ENCODE measurements around the gene IGF2BP3.

The IGF2BP3 gene

GRCh38 chr7:23377134-23377533, 93.2 kb downstream of the IGF2BP3 start:
- no peak for DNase-seq (ENCODE audit: low read depth)

- no peak for DNase-seq (ENCODE audit: low read depth)
Observed at GRCh38 chr7:23373151-23374004, 96.9 kb downstream of the IGF2BP3 start.

GRCh38 chr7:23372611-23373010, 97.7 kb downstream of the IGF2BP3 start:
- no peak for DNase-seq (ENCODE audit: low read depth)

GRCh38 chr7:23371654-23372053, 98.6 kb downstream of the IGF2BP3 start:
- DNase-seq (ENCODE audit: low read depth): no peak

GRCh38 chr7:23369695-23370404, 100.4 kb downstream of the IGF2BP3 start:
- no peak for DNase-seq (ENCODE audit: low read depth)

GRCh38 chr7:23369100-23369499, 101.2 kb downstream of the IGF2BP3 start:
- no peak for DNase-seq (ENCODE audit: low read depth)

- DNase-seq (ENCODE audit: low read depth): no peak
Observed at GRCh38 chr7:23358152-23358674, 112.1 kb downstream of the IGF2BP3 start.

- DNase-seq (ENCODE audit: low read depth): no peak
Observed at GRCh38 chr7:23357190-23358093, 112.8 kb downstream of the IGF2BP3 start.

- no peak for DNase-seq (ENCODE audit: low read depth)
Observed at GRCh38 chr7:23356726-23357125, 113.6 kb downstream of the IGF2BP3 start.

- DNase-seq (ENCODE audit: low read depth): no peak
Observed at GRCh38 chr7:23356168-23356567, 114.1 kb downstream of the IGF2BP3 start.

GRCh38 chr7:23353172-23353571, 117.1 kb downstream of the IGF2BP3 start:
- no peak for DNase-seq (ENCODE audit: low read depth)

GRCh38 chr7:23350466-23350865, 119.8 kb downstream of the IGF2BP3 start:
- DNase-seq (ENCODE audit: low read depth): no peak

GRCh38 chr7:23349484-23350157, 120.7 kb downstream of the IGF2BP3 start:
- no peak for DNase-seq (ENCODE audit: low read depth)

GRCh38 chr7:23347682-23348180, 122.6 kb downstream of the IGF2BP3 start:
- DNase-seq (ENCODE audit: low read depth): no peak

GRCh38 chr7:23347033-23347681, 123.1 kb downstream of the IGF2BP3 start:
- DNase-seq (ENCODE audit: low read depth): no peak

- DNase-seq (ENCODE audit: low read depth): no peak
Observed at GRCh38 chr7:23346316-23346715, 124.0 kb downstream of the IGF2BP3 start.

GRCh38 chr7:23345601-23346000, 124.7 kb downstream of the IGF2BP3 start:
- no peak for DNase-seq (ENCODE audit: low read depth)

- DNase-seq (ENCODE audit: low read depth): no peak
Observed at GRCh38 chr7:23343806-23344475, 126.3 kb downstream of the IGF2BP3 start.

GRCh38 chr7:23343102-23343501, 127.2 kb downstream of the IGF2BP3 start:
- DNase-seq (ENCODE audit: low read depth): no peak

Measured in stimulated activated CD8-positive, alpha-beta memory T cell treated with anti-CD3 and anti-CD28 coated beads, Interleukin-15, amount 100 ng/mL, for 24 hours (primary cell).